Activated CD4-positive, alpha-beta T cell treated with anti-CD3 and anti-CD28 coated beads, Interleukin-2, amount 50 U/mL, for 48 hours (primary cell): ENCODE results near the gene TTC36.
A peak's percentile ranks its signal among the peaks of the same experiment; 100 is the strongest.
"Not testable (repeated sequence)": the region's sequence is repeated elsewhere in the genome, so short reads cannot be mapped to it uniquely, and the experiment has no call there.

Experiments used
- DNase-seq, 2 experiments: peaks; one replicate each; pipeline ENCODE4 v3.0.0-alpha.2; 2020

The TTC36 gene

GRCh38 chr11:118527109-118527508 lies at the start of gene TTC36:
TTC36 (plus strand) TSS chr11:118527474; CDS start chr11:118527495, 21 bp downstream.
- no peak for DNase-seq

- DNase-seq, result not testable (repeated sequence)
These were observed 46.0 kb upstream of the TTC36 start for GRCh38 chr11:118481238-118481637.

- DNase-seq, result no peak
These were observed 42.9 kb upstream of the TTC36 start for GRCh38 chr11:118484405-118484804.

- DNase-seq, result no peak
These were observed 42.0 kb upstream of the TTC36 start for GRCh38 chr11:118485273-118485672.

GRCh38 chr11:118488480-118489109 lies 38.7 kb upstream of the TTC36 start:
- DNase-seq, result peak; percentile 79 to 84

GRCh38 chr11:118491041-118491440 lies 36.2 kb upstream of the TTC36 start:
- no peak for DNase-seq

- DNase-seq, result no peak
These were observed 29.4 kb upstream of the TTC36 start for GRCh38 chr11:118497831-118498230.

GRCh38 chr11:118503216-118503615 lies 24.1 kb upstream of the TTC36 start:
- no peak for DNase-seq

- DNase-seq, result no peak
These were observed 15.7 kb upstream of the TTC36 start for GRCh38 chr11:118511601-118512000.

- no peak for DNase-seq
These were observed 13.2 kb upstream of the TTC36 start for GRCh38 chr11:118514103-118514502.

GRCh38 chr11:118519549-118519948 lies 7.7 kb upstream of the TTC36 start:
- DNase-seq, result no peak

GRCh38 chr11:118521892-118522311 lies 5.4 kb upstream of the TTC36 start:
- no peak for DNase-seq

- no peak for DNase-seq
These were observed 4.7 kb upstream of the TTC36 start for GRCh38 chr11:118522571-118523072.

GRCh38 chr11:118524356-118524755 lies 2.9 kb upstream of the TTC36 start:
- no peak for DNase-seq

- no peak for DNase-seq
These were observed 2.4 kb upstream of the TTC36 start for GRCh38 chr11:118524757-118525470.

- no peak for DNase-seq
These were observed 586 bp upstream of the TTC36 start for GRCh38 chr11:118526688-118527087.

GRCh38 chr11:118528511-118528910 lies 1.2 kb downstream of the TTC36 start:
- no peak for DNase-seq

- DNase-seq, result no peak
These were observed 2.4 kb downstream of the TTC36 start for GRCh38 chr11:118529584-118530175.

- DNase-seq, result no peak
These were observed 3.0 kb downstream of the TTC36 start for GRCh38 chr11:118530180-118530682.

- DNase-seq, result peak; percentile 80 to 82
These were observed 3.7 kb downstream of the TTC36 start, which contains the start of gene TMEM25 for GRCh38 chr11:118530683-118531596. TMEM25 (plus strand) TSS chr11:118531192; CDS start chr11:118531802, 610 bp downstream.

- no peak for DNase-seq
These were observed 4.4 kb downstream of the TTC36 start for GRCh38 chr11:118531597-118532084.

GRCh38 chr11:118532091-118532490 lies 4.8 kb downstream of the TTC36 start:
- no peak for DNase-seq
